Epithelial cell of prostate (primary cell): Measurements from ENCODE around the gene THBD.

Experiments
- DNase-seq: peaks from one replicate; pipeline ENCODE4 v3.0.0-alpha.2; 2011; ENCODE audit warnings: low read depth, low spot score
- H3K27ac ChIP-seq: fragments of 450-650 bp; 2 replicates; pipeline ENCODE4 v1.5.1; 2017; ENCODE audit warnings: mild to moderate bottlenecking

THBD gene

GRCh38 chr20:23084845-23085365, 35.4 kb upstream of the THBD start:
- no peak for DNase-seq
- H3K27ac ChIP-seq, result no peak overlapping the region

- no peak overlapping the region for H3K27ac ChIP-seq
- no peak for DNase-seq
These were observed 34.9 kb upstream of the THBD start for GRCh38 chr20:23084282-23084844.

GRCh38 chr20:23083553-23084220, 34.2 kb upstream of the THBD start:
- no peak for DNase-seq
- H3K27ac ChIP-seq, result peak overlapping the region; percentile 74

- H3K27ac ChIP-seq, result peak overlapping the region; percentile 74
- no peak for DNase-seq
These were observed 33.5 kb upstream of the THBD start for GRCh38 chr20:23082846-23083552.

- no peak for DNase-seq
- no peak overlapping the region for H3K27ac ChIP-seq
These were observed 31.9 kb upstream of the THBD start for GRCh38 chr20:23081263-23081819.

- no peak overlapping the region for H3K27ac ChIP-seq
- DNase-seq, result no peak
These were observed 31.0 kb upstream of the THBD start for GRCh38 chr20:23080521-23080920.

GRCh38 chr20:23079926-23080325, 30.5 kb upstream of the THBD start:
- DNase-seq, result no peak
- no peak overlapping the region for H3K27ac ChIP-seq

- DNase-seq, result no peak
- H3K27ac ChIP-seq, result no peak overlapping the region
These were observed 29.5 kb upstream of the THBD start for GRCh38 chr20:23079016-23079351.

- H3K27ac ChIP-seq, result no peak overlapping the region
- DNase-seq, result no peak
These were observed 29.0 kb upstream of the THBD start for GRCh38 chr20:23078351-23079015.

GRCh38 chr20:23077277-23077676, 27.8 kb upstream of the THBD start:
- no peak for DNase-seq
- no peak overlapping the region for H3K27ac ChIP-seq

GRCh38 chr20:23074052-23074451, 24.6 kb upstream of the THBD start:
- H3K27ac ChIP-seq, result no peak overlapping the region
- DNase-seq, result no peak

GRCh38 chr20:23072892-23073586, 23.6 kb upstream of the THBD start:
- no peak for DNase-seq
- no peak overlapping the region for H3K27ac ChIP-seq

GRCh38 chr20:23071996-23072395, 22.5 kb upstream of the THBD start:
- DNase-seq, result no peak
- H3K27ac ChIP-seq, result no peak overlapping the region

- no peak overlapping the region for H3K27ac ChIP-seq
- no peak for DNase-seq
These were observed 21.9 kb upstream of the THBD start for GRCh38 chr20:23071398-23071797.

- no peak overlapping the region for H3K27ac ChIP-seq
- DNase-seq, result no peak
These were observed 19.6 kb upstream of the THBD start for GRCh38 chr20:23069108-23069507.

GRCh38 chr20:23068283-23068682, 18.8 kb upstream of the THBD start:
- H3K27ac ChIP-seq, result no peak overlapping the region
- DNase-seq, result no peak

GRCh38 chr20:23066772-23067171, 17.3 kb upstream of the THBD start:
- DNase-seq, result no peak
- H3K27ac ChIP-seq, result no peak overlapping the region

- DNase-seq, result no peak
- H3K27ac ChIP-seq, result no peak overlapping the region
These were observed 16.1 kb upstream of the THBD start for GRCh38 chr20:23065266-23066201.

GRCh38 chr20:23063581-23063980, 14.1 kb upstream of the THBD start:
- H3K27ac ChIP-seq, result no peak overlapping the region
- no peak for DNase-seq
